Upper lobe of right lung (tissue), 1 donor: ENCODE results near the gene RDH13. TPM values are rescaled to one million over a fixed set of nuclear protein-coding genes. Genes with fewer than 3 reads are reported as not detected.
"Not testable (repeated sequence)": the region's sequence is repeated elsewhere in the genome, so short reads cannot be mapped to it uniquely, and the experiment has no call there.

Experiments
- ATAC-seq: fragments of 200-7000 bp; cut with Tn5 transposase; one replicate; pipeline ENCODE4 v1.9.1; 2020; ENCODE audit warnings: mild to moderate bottlenecking, moderate library complexity
- DNase-seq: peaks from one replicate; pipeline ENCODE4 v3.0.0-alpha.2; 2020
- H3K27ac ChIP-seq: fragments of 200-600 bp; one replicate; pipeline ENCODE4 v1.8.0; 2022
- H3K27me3 ChIP-seq: fragments of 200-600 bp; one replicate; pipeline ENCODE4 v1.8.0; 2022; ENCODE audit warnings: mild to moderate bottlenecking
- H3K36me3 ChIP-seq: fragments of 200-600 bp; one replicate; pipeline ENCODE4 v1.8.0; 2022
- H3K4me1 ChIP-seq: fragments of 200-600 bp; one replicate; pipeline ENCODE4 v1.8.0; 2022
- H3K4me3 ChIP-seq: fragments of 200-600 bp; one replicate; pipeline ENCODE4 v1.8.0; 2022; ENCODE audit warnings: mild to moderate bottlenecking
- H3K9me3 ChIP-seq: fragments of 200-600 bp; one replicate; pipeline ENCODE4 v1.8.0; 2022
- CTCF ChIP-seq: fragments of 200-600 bp; IDR thresholded peaks from one replicate; pipeline ENCODE4 v1.8.0; 2022; ENCODE audit warnings: antibody characterized with exemption
- intact Hi-C: fragments of 100-400 bp; cut with DNase I; formaldehyde crosslinking; loops from one replicate; pipeline ENCODE4 v1.11.0; 2022
- total RNA-seq: library from RNA; stranded (reverse); fragmentation: NEBNext Ultra II Directional; extraction: Animal tissue kit (Norgen Biotek cat#: 25700); gene quantifications from one replicate; pipeline ENCODE4 v1.2.1, GENCODE V29; 2021
- donor health status: DM: no; HTN: yes; CAD: no; lungs with severe emphysema.

RDH13 gene
- total RNA-seq, 1 donor from 2014 or later: 30.0 TPM

GRCh38 chr19:55069865-55070197 lies 6.9 kb upstream of the RDH13 start:
- no peak for ATAC-seq
- H3K4me1 ChIP-seq: no peaks in the 10 kb centered on the region
- no peaks in the 10 kb centered on the region for H3K36me3 ChIP-seq
- H3K27ac ChIP-seq: peak overlapping the region; percentile 73
- intact Hi-C loops: no loop called here
- H3K9me3 ChIP-seq: no peaks in the 10 kb centered on the region
- H3K27me3 ChIP-seq: peaks cover 31% of the 10 kb centered on the region
- TF ChIP-seq CTCF: no peak
- no peak for DNase-seq
- H3K4me3 ChIP-seq: peak overlapping the region; percentile 43

- Histone ChIP-seq H3K36me3 (no peaks in the 10 kb centered on the region), H3K27me3 (peaks cover 31% of the 10 kb centered on the region), H3K4me3 (peak overlapping the region; percentile 43), H3K9me3 (no peaks in the 10 kb centered on the region), H3K27ac (peak overlapping the region; percentile 73), H3K4me1 (no peaks in the 10 kb centered on the region)
- intact Hi-C loops: no loop called here
- ATAC-seq (peak; percentile 91), DNase-seq (peak; percentile 79)
- TF ChIP-seq CTCF: no peak
Measured at GRCh38 chr19:55068950-55069864, 6.3 kb upstream of the RDH13 start.

- no peaks in the 10 kb centered on the region for H3K9me3 ChIP-seq
- intact Hi-C loops: no loop called here
- H3K36me3 ChIP-seq: no peaks in the 10 kb centered on the region
- H3K4me1 ChIP-seq: no peaks in the 10 kb centered on the region
- no peak for ATAC-seq
- H3K27me3 ChIP-seq: peaks cover 24% of the 10 kb centered on the region
- no peak for DNase-seq
- no peak overlapping the region for H3K4me3 ChIP-seq
- H3K27ac ChIP-seq: no peak overlapping the region
- no peak for TF ChIP-seq CTCF
Measured at GRCh38 chr19:55067869-55068268, 4.9 kb upstream of the RDH13 start.

GRCh38 chr19:55066107-55066709 lies 3.3 kb upstream of the RDH13 start:
- no peak for TF ChIP-seq CTCF
- Histone ChIP-seq H3K9me3 (no peaks in the 10 kb centered on the region), H3K36me3 (no peaks in the 10 kb centered on the region), H3K4me1 (peaks cover 11% of the 10 kb centered on the region), H3K4me3 (no peak overlapping the region), H3K27me3 (peaks cover 17% of the 10 kb centered on the region), H3K27ac (no peak overlapping the region)
- DNase-seq (no peak), ATAC-seq (no peak)
- intact Hi-C loops: no loop called here

GRCh38 chr19:55065516-55065915 lies 2.6 kb upstream of the RDH13 start:
- H3K4me3 ChIP-seq, H3K36me3 ChIP-seq, ATAC-seq, intact Hi-C loops, H3K27ac ChIP-seq, H3K9me3 ChIP-seq, DNase-seq: not testable (repeated sequence)
- peaks cover 11% of the 10 kb centered on the region for H3K4me1 ChIP-seq
- H3K27me3 ChIP-seq: peaks cover 14% of the 10 kb centered on the region

GRCh38 chr19:55063492-55063843 lies 520 bp upstream of the RDH13 start:
- Histone ChIP-seq H3K27me3 (no peaks in the 10 kb centered on the region), H3K36me3 (peaks cover 5% of the 10 kb centered on the region), H3K27ac (no peak overlapping the region), H3K9me3 (no peaks in the 10 kb centered on the region), H3K4me1 (peaks cover 15% of the 10 kb centered on the region), H3K4me3 (peak overlapping the region; percentile 98)
- DNase-seq (no peak), ATAC-seq (no peak)
- no peak for TF ChIP-seq CTCF
- intact Hi-C loops: no loop called here

GRCh38 chr19:55060287-55060686 lies 2.7 kb downstream of the RDH13 start:
- H3K27ac ChIP-seq, H3K27me3 ChIP-seq, intact Hi-C loops, ATAC-seq, H3K4me3 ChIP-seq, DNase-seq, H3K9me3 ChIP-seq: not testable (repeated sequence)
- H3K36me3 ChIP-seq: peaks cover 31% of the 10 kb centered on the region
- peaks cover 16% of the 10 kb centered on the region for H3K4me1 ChIP-seq
